ENCODE results near the gene DEXI.

Gene DEXI

DNA sequence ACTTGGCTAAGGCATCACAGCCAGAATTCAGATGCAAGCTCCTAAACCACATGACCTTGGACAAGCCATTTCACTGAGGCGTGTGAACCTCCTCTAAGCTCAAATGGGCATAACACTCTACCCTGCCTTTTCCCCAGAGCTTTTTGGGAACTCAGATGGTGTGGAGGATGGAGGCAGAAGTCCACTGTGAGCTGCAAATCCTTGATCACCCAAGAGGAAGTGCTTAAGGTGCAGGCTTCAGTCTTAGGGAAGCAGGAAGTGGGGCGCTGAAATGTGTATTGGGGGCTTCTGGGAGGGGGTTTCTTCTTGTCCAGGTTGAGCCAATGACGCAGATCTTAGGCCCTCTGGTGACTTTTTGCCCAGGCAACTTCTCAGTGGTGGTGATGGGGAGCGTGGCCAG, 52.4 kb downstream of the DEXI start (continued):
- TF ChIP-seq ZNF777 (tag by site-specific recombination; IDR thresholded peaks at IDR 0.05; ENCODE audit: borderline replicate concordance) (no peak), ZNF791 (tag by site-specific recombination; IDR thresholded peaks at IDR 0.05) (no peak)

DNA sequence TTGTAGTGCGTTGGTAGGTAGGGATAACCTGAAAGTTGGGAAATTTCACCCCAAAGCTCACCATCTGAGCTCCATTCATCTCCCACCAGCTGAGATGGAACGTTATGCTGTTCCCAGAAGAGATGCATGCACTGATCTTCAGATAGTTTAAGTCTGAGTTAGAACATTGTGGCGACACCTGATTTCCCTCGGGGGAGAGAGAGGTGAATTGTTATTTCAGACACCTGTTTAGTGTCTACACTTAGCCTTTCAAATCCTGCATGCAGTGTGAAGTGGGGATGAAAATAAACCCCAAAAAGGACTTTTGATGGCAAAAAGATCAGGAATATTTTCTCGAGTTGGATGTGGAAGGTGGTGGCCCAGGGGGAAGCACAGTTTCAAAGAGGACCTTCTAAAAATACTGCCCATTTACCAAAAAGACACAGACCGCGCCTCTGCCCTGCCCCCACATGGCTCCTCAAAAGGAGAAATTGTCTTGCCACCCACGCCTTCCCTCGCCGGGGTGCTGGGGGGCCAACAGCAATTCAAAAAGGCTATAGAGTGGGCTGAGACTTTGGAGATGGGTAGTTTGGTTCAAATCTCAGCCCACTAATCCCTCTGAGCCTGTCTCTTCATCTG, 53.8 kb downstream of the DEXI start:
- Histone ChIP-seq H3K4me1 (ENCODE audit: control insufficient read depth, insufficient read depth, low read length) (no peaks in the 10 kb centered on the region), H3K4me3 (ENCODE audit: low read depth, low read length) (no peak overlapping the region), H3K27ac (ENCODE audit: extremely low read depth, low read depth, low read length) (no peak overlapping the region), H3K36me3 (ENCODE audit: control insufficient read depth in 2 of 2, insufficient read depth in 1 of 2, low read length in 2 of 2) (no peaks in the 10 kb centered on the region), H3K9me3 (ENCODE audit: control insufficient read depth, insufficient read depth, low read depth, low read length) (no peaks in the 10 kb centered on the region)
- ChIA-PET CTCF (interaction anchor here (0.5 kb wide), 1 partner anchor 58 kb away, joined by 3 read pairs; no protein-coding TSS in a partner anchor), POLR2A (no interaction called here)
- no peak for TF ChIP-seq ZNF664 (tag by site-specific recombination; IDR thresholded peaks at IDR 0.05)
- TF ChIP-seq, protein P1, sequence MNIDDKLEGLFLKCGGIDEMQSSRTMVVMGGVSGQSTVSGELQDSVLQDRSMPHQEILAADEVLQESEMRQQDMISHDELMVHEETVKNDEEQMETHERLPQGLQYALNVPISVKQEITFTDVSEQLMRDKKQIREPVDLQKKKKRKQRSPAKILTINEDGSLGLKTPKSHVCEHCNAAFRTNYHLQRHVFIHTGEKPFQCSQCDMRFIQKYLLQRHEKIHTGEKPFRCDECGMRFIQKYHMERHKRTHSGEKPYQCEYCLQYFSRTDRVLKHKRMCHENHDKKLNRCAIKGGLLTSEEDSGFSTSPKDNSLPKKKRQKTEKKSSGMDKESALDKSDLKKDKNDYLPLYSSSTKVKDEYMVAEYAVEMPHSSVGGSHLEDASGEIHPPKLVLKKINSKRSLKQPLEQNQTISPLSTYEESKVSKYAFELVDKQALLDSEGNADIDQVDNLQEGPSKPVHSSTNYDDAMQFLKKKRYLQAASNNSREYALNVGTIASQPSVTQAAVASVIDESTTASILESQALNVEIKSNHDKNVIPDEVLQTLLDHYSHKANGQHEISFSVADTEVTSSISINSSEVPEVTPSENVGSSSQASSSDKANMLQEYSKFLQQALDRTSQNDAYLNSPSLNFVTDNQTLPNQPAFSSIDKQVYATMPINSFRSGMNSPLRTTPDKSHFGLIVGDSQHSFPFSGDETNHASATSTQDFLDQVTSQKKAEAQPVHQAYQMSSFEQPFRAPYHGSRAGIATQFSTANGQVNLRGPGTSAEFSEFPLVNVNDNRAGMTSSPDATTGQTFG (tag by site-specific recombination; IDR thresholded peaks at IDR 0.05; ENCODE audit: borderline replicate concordance): no peak
- no peak for TF ChIP-seq ZNF121 (tag by site-specific recombination; IDR thresholded peaks at IDR 0.05)
- no peak for TF ChIP-seq ZNF112 (tag by site-specific recombination; IDR thresholded peaks at IDR 0.05)
- TF ChIP-seq, protein P2, sequence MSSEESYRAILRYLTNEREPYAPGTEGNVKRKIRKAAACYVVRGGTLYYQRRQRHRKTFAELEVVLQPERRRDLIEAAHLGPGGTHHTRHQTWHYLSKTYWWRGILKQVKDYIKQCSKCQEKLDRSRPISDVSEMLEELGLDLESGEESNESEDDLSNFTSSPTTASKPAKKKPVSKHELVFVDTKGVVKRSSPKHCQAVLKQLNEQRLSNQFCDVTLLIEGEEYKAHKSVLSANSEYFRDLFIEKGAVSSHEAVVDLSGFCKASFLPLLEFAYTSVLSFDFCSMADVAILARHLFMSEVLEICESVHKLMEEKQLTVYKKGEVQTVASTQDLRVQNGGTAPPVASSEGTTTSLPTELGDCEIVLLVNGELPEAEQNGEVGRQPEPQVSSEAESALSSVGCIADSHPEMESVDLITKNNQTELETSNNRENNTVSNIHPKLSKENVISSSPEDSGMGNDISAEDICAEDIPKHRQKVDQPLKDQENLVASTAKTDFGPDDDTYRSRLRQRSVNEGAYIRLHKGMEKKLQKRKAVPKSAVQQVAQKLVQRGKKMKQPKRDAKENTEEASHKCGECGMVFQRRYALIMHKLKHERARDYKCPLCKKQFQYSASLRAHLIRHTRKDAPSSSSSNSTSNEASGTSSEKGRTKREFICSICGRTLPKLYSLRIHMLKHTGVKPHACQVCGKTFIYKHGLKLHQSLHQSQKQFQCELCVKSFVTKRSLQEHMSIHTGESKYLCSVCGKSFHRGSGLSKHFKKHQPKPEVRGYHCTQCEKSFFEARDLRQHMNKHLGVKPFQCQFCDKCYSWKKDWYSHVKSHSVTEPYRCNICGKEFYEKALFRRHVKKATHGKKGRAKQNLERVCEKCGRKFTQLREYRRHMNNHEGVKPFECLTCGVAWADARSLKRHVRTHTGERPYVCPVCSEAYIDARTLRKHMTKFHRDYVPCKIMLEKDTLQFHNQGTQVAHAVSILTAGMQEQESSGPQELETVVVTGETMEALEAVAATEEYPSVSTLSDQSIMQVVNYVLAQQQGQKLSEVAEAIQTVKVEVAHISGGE (tag by site-specific recombination; conservative IDR thresholded peaks at IDR 0.05; ENCODE audit: low read depth): no peak
- TF ChIP-seq ZNF169 (tag by site-specific recombination; IDR thresholded peaks at IDR 0.05): no peak
- no peak for TF ChIP-seq OVOL3 (tag by site-specific recombination; IDR thresholded peaks at IDR 0.05)
- no peak for TF ChIP-seq ZFP69B (tag by site-specific recombination; IDR thresholded peaks at IDR 0.05)
- no peak for TF ChIP-seq MEIS1 (CRISPR knock-in tag; IDR thresholded peaks at IDR 0.05; ENCODE audit: borderline replicate concordance)
- no peak for TF ChIP-seq ZNF707 (tag by site-specific recombination; IDR thresholded peaks at IDR 0.05)
- no peak for TF ChIP-seq ZNF561 (tag by site-specific recombination; IDR thresholded peaks at IDR 0.05; ENCODE audit: borderline replicate concordance)
- TF ChIP-seq ZNF555 (tag by site-specific recombination; conservative IDR thresholded peaks at IDR 0.05): no peak
- TF ChIP-seq SP2 (tag by site-specific recombination; IDR thresholded peaks at IDR 0.05): no peak

DNA sequence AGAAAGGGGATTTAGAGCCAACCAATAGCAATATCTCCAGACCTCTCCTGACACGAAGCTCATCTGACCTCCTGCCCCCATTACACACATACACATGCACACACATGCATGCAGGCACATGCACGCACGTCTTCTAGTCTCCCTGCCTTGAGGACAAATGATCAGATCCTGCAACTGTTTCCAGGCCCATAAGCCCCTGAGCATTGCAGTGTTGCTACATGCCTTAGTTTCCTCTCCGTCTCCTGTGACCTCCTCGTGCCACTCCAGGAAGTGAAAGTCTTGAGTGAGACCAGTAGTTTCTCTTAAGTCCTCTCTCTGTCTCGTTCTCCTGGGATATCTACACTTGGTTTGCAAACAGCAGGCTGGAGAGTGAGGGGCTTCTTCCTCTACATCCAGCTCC, 57.0 kb downstream of the DEXI start:
- Histone ChIP-seq H3K36me3 (ENCODE audit: control insufficient read depth in 2 of 2, insufficient read depth in 1 of 2, low read length in 2 of 2) (no peaks in the 10 kb centered on the region), H3K4me1 (ENCODE audit: control insufficient read depth, insufficient read depth, low read length) (no peaks in the 10 kb centered on the region), H3K4me3 (ENCODE audit: low read depth, low read length) (no peak overlapping the region), H3K9me3 (ENCODE audit: control insufficient read depth, insufficient read depth, low read depth, low read length) (no peaks in the 10 kb centered on the region), H3K27ac (ENCODE audit: extremely low read depth, low read depth, low read length) (no peak overlapping the region)
- ChIA-PET CTCF (no interaction called here), POLR2A (no interaction called here)
- TF ChIP-seq ZNF391 (tag by site-specific recombination; IDR thresholded peaks at IDR 0.05; ENCODE audit: borderline replicate concordance, low read depth) (no peak), ZNF302 (tag by site-specific recombination; IDR thresholded peaks at IDR 0.05; ENCODE audit: low read depth) (no peak), ZNF114 (tag by site-specific recombination; IDR thresholded peaks at IDR 0.05) (no peak), ZNF140 (tag by site-specific recombination; IDR thresholded peaks at IDR 0.05) (no peak), ZNF621 (tag by site-specific recombination; IDR thresholded peaks at IDR 0.05) (no peak), YY1 (tag by site-specific recombination; IDR thresholded peaks at IDR 0.05) (no peak), ZFP41 (tag by site-specific recombination; IDR thresholded peaks at IDR 0.05; ENCODE audit: borderline replicate concordance) (no peak), ZNF184 (tag by site-specific recombination; IDR thresholded peaks at IDR 0.05) (no peak), ZNF48 (tag by site-specific recombination; IDR thresholded peaks at IDR 0.05) (no peak), ZFP3 (tag by site-specific recombination; IDR thresholded peaks at IDR 0.05; ENCODE audit: low read depth) (no peak)
- TF ChIP-seq, protein P3, sequence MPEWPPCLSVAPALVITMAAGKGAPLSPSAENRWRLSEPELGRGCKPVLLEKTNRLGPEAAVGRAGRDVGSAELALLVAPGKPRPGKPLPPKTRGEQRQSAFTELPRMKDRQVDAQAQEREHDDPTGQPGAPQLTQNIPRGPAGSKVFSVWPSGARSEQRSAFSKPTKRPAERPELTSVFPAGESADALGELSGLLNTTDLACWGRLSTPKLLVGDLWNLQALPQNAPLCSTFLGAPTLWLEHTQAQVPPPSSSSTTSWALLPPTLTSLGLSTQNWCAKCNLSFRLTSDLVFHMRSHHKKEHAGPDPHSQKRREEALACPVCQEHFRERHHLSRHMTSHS (tag by site-specific recombination; IDR thresholded peaks at IDR 0.05): no peak

Data from HEK293 (cell line).